ENCODE results near the gene CASP10. TPM values are rescaled to one million over a fixed set of nuclear protein-coding genes. Genes with fewer than 3 reads are reported as not detected.

CASP10 gene
- total RNA-seq, 4 donors from 2014 or later, result 17.8 to 26.5 (median 20.8) TPM

DNA sequence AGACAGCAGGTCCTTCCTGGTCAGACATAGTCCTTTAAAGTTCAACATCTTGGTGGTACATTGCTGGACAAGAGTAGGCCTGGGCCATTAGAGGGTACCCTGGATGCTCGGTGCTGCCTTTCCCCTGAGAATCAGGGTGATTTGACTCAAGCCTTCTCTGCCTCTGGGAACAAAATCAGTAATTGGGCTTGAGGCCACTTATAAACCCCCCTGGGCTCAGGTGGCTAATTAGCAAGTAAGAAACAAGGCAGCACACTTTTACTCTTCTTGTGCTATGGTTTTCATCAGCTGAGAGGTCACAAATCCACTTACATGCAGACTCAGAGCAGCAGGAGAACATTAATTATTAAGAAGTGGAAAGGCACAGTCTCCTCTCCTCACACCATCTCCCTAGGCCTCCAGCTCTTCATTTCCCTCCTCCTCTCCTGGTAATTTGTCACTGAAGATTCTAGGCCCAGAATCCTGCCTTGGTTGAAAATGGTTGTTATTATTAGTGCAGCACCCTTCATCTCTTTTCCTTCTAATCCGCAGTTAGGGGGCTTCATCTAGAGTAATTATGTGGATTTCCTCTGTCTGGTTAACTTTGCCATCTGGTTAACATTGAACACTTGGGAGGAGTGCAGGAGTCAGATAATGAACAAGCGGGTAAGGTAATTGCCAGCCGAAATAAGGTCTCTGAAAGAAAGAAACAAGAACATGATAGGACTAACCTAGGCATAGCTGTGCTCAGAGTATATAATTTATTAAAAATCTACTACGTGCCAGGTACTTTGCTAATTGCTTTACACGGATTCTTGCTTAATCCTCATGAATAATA lies 29.7 kb upstream of the CASP10 start:
- TF ChIP-seq, protein P1, sequence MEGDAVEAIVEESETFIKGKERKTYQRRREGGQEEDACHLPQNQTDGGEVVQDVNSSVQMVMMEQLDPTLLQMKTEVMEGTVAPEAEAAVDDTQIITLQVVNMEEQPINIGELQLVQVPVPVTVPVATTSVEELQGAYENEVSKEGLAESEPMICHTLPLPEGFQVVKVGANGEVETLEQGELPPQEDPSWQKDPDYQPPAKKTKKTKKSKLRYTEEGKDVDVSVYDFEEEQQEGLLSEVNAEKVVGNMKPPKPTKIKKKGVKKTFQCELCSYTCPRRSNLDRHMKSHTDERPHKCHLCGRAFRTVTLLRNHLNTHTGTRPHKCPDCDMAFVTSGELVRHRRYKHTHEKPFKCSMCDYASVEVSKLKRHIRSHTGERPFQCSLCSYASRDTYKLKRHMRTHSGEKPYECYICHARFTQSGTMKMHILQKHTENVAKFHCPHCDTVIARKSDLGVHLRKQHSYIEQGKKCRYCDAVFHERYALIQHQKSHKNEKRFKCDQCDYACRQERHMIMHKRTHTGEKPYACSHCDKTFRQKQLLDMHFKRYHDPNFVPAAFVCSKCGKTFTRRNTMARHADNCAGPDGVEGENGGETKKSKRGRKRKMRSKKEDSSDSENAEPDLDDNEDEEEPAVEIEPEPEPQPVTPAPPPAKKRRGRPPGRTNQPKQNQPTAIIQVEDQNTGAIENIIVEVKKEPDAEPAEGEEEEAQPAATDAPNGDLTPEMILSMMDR (IDR thresholded peaks at IDR 0.05; ENCODE audit: low read depth), result no peak

GRCh38 chr2:201154615-201155399 lies 28.1 kb upstream of the CASP10 start:
- TF ChIP-seq, protein P1 (IDR thresholded peaks at IDR 0.05; ENCODE audit: low read depth), result no peak

- TF ChIP-seq, protein P1 (IDR thresholded peaks at IDR 0.05; ENCODE audit: low read depth), result no peak
Measured at GRCh38 chr2:201156036-201156435, 26.9 kb upstream of the CASP10 start.

DNA sequence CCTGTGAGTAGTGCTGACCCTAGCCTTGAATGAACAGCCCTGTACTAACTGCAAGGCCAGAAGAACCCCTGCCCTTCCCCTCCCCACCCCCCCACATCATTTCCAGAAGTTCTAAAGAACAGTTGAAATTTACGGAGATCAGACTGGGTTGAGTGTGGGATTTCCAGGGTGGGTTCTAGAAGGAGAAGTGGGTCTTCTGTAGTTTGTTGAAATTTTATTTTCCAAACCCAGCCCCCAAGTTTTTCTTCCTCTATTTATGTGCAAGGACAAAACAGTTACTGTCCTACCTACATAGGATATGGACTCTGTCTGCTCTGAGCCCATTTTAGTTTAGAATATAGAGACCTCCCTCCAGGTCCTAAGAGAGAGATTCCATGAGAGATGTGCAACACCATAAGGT lies 26.3 kb upstream of the CASP10 start:
- TF ChIP-seq, protein P1 (IDR thresholded peaks at IDR 0.05; ENCODE audit: low read depth), result no peak

DNA sequence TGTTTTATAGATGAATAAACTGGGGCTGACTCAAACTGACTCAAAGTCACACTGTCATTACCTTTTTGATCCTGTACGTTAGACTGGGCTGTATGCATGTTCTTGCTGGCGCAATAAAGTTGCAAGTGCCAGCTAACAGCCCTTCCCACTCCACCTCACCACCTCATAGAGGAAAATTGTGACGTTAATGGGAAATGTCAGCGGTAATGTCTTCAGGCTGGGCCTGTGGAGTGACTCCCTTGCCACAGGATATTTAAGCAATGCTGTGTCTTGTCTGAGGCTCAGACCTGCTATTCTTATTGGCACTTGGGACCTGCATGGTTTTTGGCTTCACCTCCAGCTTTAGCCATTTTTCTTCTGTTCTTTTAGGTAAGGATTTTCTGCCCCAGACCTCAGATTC lies 25.2 kb upstream of the CASP10 start:
- TF ChIP-seq, protein P1 (IDR thresholded peaks at IDR 0.05; ENCODE audit: low read depth), result no peak

DNA sequence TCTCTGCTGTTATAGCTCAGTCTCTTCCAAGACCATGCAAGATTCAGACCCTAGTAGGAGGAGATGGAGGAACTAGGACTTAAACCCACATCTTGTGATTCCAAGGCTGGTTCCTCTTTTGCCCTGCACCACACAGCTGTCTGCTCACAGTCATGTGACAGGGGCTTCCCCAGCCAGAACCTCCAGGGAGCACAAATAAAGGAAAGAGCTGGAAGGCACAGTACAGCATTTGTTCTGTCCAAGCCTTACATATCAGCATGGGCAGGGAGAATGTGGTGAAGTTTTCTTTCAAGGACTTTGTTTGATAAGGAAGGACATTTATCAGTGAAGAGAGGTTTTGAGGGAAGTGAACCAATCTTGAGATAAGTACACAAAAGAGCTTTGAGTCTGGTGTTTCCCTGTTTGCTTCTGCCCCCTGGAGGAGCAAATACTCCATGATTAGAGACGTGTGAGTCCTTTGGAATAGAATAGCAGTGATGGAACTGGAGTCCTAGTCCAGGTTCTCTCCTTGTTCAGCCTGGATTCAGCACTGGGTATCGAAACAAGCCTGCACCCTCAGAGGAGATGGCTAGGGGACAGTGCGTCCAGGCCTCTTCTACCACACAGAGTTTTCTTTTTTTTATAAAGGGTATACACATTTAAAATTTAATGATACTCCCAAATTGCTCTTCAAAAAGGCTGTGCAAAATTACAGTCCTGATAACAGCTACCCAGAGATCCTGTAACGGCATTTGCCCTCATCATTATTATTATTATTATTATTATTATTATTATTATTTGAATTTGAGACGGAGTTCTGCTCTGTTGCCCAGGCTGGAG lies 24.6 kb upstream of the CASP10 start:
- TF ChIP-seq, protein P1 (IDR thresholded peaks at IDR 0.05; ENCODE audit: low read depth), result no peak

Data from subcutaneous adipose tissue (tissue), 4 donors.